ES-I3 (cell line): ENCODE results near the gene KRTCAP2.
A peak's percentile ranks its signal among the peaks of the same experiment; 100 is the strongest.

Experiments used
- H3K36me3 ChIP-seq: 2 replicates; pipeline ENCODE4 v1.6.1; 2013; ENCODE audit warnings: mild to moderate bottlenecking, low read length, control low read depth, moderate library complexity; ENCODE audit not compliant: insufficient read depth
- H3K4me1 ChIP-seq: 2 replicates; pipeline ENCODE4 v1.6.1; 2013; ENCODE audit warnings: mild to moderate bottlenecking, control low read depth, low read length; ENCODE audit not compliant: insufficient read depth
- H3K9ac ChIP-seq: 2 replicates; pipeline ENCODE4 v1.6.1; 2013; ENCODE audit warnings: low read depth, mild to moderate bottlenecking, low read length, moderate library complexity
- H3K9me3 ChIP-seq: 2 replicates; pipeline ENCODE4 v1.6.1; 2013; ENCODE audit warnings: mild to moderate bottlenecking, low read length, moderate library complexity; ENCODE audit not compliant: control insufficient read depth, insufficient read depth

The KRTCAP2 gene

DNA sequence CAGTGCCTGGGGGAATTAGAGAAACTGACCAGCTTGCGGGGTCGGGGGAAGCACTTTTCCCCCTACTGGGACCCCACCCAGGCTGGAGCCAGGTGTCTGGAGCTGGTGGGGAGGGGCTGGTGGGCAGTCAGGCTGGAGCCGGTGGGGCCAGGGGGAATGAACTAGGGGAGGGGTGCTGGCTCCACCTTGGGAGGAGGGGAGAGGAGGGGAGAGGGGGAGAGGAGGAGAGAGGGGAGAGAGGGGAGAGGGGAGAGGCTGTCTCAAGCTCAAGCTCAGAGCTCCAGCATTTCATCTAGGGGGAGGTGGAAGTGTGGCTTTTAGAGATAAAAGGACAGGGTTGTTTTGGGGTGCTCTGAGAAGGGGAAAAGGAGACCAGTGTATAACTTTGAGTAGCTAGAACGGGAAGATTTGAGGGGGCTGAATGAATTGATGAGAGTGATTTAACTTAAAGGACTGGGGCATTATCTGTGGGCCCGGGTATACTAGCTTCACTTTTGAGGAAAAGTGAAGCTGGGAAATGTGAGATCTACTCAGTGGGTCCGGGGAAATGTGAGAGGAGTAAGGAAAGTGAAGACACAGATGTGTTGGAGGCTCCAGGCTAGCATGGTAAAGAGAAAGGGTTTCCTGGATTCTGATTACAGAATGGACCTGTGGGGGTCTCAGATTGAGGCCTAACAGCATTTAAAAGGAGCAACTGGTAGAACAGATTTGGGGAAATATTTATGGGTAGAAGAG, 42.7 kb downstream of the KRTCAP2 start:
- H3K9ac ChIP-seq, result peak overlapping the region; percentile 55; the same call in 1 of the 2 replicates
- no peaks in the 10 kb centered on the region for H3K9me3 ChIP-seq
- H3K4me1 ChIP-seq, result peaks cover 27% of the 10 kb centered on the region
- H3K36me3 ChIP-seq, result no peaks in the 10 kb centered on the region

DNA sequence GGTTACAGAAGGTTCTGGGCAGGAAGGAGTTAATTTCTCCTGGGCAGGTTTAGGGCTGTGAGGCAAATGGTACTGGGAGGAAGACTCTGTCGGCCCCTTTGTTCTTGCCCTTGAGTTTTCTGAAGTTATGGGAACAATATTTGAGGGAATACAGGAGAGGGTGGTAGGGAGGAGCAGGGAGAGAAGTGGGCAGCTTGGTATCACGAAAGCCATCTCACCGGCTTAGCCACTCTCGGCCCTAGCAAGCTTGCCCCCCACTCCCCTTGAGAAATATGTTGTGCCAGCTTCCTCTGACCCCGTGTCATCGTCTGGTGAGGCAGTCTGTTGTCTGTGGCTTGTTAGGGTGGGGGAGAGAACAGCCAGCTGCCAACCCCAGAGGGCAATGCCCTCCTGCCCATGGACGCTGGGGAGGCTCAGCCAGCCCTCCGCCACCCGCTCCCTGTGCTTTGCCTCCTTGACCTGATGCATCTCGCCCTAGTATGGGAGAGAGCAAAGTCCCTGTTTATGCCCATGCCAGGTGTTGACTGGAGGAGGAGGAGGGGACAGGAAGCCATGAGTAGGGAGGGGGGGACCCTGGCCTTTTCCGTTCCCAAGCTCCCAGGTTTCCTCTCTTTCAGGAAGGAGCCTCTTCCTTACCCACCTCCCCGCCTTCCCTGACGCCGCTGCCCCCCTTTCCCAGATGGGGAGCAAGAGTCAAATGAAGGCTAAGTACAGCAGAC, 44.2 kb downstream of the KRTCAP2 start:
- Histone ChIP-seq H3K9ac (peak overlapping the region; percentile 55), H3K4me1 (peaks cover 28% of the 10 kb centered on the region)

DNA sequence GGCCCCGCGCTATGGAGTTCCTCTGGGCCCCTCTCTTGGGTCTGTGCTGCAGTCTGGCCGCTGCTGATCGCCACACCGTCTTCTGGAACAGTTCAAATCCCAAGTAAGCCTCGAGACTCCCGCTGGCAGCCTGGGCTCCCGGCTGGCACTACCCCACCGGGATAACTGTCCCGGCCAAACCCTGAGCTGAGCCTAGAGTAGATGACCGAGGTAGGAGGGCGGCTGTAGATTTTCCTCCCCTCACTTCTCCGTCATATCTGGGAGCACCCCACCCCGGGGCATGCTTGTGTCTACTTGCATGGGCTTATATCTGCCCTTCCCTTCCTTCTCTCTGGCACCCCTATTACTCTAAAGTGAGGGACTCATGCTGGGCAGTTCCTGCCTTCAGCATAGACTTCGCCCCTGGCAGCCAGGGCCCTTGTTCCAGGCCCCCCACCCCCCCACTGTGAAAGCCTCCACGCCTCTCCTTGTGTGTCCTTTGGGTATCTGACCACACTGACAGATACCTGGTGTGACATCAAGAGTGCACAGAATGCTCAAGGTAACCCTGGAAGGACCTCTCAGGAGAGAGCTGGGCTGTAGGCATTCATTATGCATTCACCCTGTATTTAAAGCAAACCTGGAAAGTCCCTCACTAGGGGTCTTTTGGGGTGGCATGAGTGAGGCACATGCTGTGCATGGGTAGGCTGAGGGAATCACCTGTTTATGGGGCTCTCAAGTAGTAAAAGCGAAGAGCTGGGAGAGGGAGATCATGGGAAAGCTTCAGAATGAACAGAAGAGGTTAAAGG, 44.9 kb downstream of the KRTCAP2 start:
- Histone ChIP-seq H3K36me3 (no peaks in the 10 kb centered on the region), H3K4me1 (peaks cover 28% of the 10 kb centered on the region), H3K9me3 (no peaks in the 10 kb centered on the region), H3K9ac (peak overlapping the region; percentile 55; the same call in 1 of the 2 replicates)

More for the DNA sequence above, 44.2 kb downstream of the KRTCAP2 start:
- no peaks in the 10 kb centered on the region for H3K9me3 ChIP-seq
- H3K36me3 ChIP-seq, result no peaks in the 10 kb centered on the region

DNA sequence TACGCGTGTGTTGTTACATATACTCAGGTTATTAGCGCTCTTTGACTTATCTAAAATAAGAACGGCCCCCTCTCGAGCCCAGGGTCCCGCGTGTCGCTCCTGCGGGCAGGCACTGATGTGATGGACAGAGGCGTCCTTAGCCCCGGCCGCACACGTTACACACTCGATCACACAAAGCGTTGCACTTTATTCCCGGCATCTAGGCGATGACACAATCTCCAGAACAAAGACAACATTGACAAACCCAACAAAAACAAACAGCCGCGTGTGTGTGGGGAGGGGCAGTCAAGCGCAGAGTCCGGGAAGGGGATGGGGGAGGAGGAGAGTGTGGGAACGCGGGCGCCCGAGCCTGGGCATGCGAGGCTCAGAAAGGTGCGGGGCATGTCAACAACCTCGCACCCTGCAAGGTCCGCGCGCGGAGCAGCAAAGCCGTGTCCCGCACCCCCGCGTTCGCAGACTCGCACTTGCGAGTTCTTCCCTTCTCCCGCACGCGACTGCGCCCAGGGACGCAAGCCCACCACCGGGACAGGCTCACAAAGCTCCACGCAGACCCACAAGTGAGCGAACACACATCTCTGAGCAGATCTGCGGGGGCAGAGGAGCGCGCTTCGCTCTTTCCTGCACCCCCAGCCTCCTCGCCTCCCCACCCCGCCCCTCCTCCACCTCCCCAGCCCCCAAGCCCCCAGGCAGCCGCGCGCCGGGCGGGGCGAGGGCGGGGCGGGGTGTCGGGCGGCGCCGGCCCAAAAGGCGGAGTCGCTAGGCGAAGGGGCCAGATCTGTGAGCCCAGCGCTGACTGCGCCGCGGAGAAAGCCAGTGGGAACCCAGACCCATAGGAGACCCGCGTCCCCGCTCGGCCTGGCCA, 45.8 kb downstream of the KRTCAP2 start, which contains the start of gene EFNA1:
Gene EFNA1 (plus strand): TSS at position 772 of the 862 bp plus-strand sequence. CDS start 102 bp downstream, outside the sequence.
- Histone ChIP-seq H3K9me3 (no peaks in the 10 kb centered on the region), H3K36me3 (no peaks in the 10 kb centered on the region), H3K4me1 (peaks cover 28% of the 10 kb centered on the region), H3K9ac (peak within 1 kb of the TSS; percentile 55)

DNA sequence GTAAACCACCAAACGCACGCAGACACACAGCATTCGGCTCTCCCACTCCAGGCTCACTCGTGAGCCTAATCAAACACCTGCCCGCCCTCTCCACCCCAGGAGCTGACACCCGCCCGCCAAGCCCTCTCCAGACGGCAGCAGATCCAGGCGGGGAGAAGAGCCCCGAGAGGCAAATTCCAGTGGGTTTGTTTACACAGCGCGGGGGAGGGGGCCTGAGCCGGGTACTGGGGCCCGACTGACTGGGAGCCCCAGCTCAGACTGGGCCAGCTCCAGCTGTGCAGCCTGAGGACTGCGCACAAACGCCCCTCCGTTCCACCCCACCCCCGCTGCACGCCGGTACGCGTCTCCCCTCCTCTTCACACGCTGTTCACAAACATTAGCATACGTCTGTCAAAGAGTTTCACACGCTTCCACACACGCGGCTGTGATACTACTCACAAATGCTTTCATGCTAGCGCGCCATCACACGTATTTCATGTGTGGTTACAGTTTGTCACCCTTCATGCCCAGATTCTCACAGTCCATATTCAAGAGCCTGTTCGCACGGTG, 46.5 kb downstream of the KRTCAP2 start:
- Histone ChIP-seq H3K9me3 (no peaks in the 10 kb centered on the region), H3K36me3 (no peaks in the 10 kb centered on the region), H3K9ac (peak overlapping the region; percentile 48; the same call in 1 of the 2 replicates), H3K4me1 (peaks cover 28% of the 10 kb centered on the region)

DNA sequence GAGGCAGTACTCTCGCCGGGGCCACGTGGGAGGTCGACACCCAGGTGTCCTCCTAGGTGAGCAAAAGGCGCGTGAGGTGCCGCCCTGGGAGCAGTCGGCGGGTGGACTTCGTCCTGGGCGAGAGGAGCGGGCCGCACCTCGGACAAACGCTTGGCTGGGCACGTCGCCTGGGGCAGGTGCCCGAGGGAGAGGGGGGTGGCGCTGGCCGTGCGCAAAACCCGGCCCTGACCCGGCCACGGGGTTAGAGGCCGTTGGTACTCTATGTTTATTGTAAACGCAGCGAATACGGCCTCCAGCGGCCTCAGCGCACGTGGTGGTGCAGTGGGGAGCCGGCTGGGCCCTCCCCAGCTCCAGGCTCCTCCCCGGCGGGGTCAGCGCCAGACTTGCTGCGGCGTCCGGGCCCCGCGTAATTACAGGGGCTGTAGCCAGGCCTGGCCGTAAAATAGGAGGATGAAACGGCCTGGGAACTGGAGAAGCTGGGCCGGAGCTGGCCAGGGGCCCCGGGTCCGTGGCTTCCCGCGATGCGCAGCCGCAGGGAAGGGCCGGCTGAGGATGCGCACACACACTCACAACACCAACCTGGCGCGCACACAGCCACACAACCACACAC, 47.1 kb downstream of the KRTCAP2 start:
- no peaks in the 10 kb centered on the region for H3K9me3 ChIP-seq
- peak overlapping the region; percentile 48; the same call in 1 of the 2 replicates for H3K9ac ChIP-seq
- peaks cover 28% of the 10 kb centered on the region for H3K4me1 ChIP-seq
- H3K36me3 ChIP-seq, result no peaks in the 10 kb centered on the region

DNA sequence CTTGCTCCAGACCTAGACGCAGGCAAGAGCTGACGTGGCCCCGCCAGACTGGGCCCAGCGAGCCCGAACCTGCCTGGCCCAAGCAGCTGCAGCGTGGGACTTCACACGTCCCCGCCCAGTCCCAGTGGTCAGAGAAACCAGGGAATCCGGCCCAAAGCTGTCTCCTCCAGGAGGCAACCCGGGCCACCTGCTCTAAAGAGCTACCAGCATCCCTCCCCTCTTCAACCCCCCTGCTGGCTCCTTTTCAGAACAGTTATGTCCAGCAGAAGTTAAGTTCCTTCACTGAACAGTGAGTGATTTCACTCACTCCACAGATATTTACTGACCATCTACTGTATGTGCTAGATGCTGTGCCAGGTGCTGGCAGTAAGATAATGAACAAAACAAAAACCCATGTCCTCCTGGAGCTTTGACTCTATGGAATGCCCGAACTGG, 47.6 kb downstream of the KRTCAP2 start:
- Histone ChIP-seq H3K36me3 (no peaks in the 10 kb centered on the region), H3K4me1 (peaks cover 24% of the 10 kb centered on the region), H3K9me3 (no peaks in the 10 kb centered on the region), H3K9ac (peak overlapping the region; percentile 48; the same call in 1 of the 2 replicates)

DNA sequence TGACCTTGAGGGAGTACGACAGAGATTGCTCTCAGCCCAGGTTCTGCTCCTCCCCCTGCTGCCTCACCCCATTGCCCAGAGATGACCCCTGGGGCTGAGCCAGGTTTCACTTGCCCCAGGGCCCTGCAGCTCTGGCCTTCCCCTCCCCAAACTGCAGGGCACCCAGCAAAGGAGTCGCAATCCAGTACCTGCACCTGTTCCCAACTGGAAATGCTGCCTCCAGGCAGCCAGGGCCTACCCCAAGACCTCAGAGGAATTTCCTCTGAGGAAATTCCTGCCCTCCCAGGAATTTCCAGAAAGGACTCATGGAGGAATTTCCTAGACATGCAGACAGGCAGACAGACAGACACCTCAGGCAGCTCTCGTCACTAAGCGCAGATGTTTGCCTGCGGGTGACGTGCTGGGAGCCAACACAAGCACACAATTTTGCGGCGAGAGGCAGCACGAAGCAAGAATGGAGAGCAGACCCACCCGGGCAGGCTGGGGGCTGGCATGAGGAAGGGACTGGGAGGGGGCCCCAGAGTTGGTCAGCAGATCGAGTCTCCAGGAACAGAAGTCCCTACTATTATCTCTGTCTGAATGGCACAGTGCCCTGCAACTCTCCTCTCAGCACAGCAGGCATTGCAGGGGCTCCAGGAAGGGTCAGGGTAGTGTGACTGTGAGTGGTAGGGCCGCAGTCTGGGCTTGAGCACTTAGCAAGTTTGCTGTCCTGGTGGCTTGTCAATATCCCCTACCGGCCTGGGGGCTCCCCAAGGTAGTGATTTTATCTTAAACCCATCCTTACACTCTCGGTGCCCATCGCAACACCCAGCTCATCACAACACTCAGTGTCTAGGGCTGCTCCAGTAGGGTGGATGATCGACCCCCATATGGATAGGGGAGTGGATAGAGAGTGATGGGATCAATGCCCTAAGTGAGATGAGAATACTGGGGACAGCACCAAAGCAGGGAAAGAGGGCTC, 48.3 kb downstream of the KRTCAP2 start:
- Histone ChIP-seq H3K36me3 (no peaks in the 10 kb centered on the region), H3K4me1 (peaks cover 24% of the 10 kb centered on the region), H3K9ac (0 out of 2 replicates have a peak overlapping the region, but pooled peaks have one; percentile 2), H3K9me3 (no peaks in the 10 kb centered on the region)

DNA sequence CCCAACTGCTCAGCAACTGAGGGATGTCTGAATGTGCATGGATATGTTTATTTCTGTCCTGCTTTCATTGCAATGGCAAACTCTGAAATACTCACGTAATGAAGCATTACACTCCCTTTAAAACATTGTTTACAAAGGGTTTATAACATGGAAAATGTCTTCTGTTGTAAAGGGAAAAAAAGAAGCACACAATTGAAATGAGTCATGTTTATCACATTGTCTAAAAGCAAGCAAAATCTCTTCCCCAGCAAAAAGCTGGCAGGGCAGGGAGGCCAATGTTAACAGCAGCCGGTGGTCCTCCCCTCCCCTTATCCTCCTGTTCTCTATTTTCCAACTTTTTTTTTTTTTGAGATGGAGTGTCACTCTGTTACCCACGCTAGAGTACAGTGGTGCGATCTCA, 49.3 kb downstream of the KRTCAP2 start:
- Histone ChIP-seq H3K9me3 (no peaks in the 10 kb centered on the region), H3K4me1 (peaks cover 22% of the 10 kb centered on the region), H3K9ac (no peak overlapping the region), H3K36me3 (no peaks in the 10 kb centered on the region)

DNA sequence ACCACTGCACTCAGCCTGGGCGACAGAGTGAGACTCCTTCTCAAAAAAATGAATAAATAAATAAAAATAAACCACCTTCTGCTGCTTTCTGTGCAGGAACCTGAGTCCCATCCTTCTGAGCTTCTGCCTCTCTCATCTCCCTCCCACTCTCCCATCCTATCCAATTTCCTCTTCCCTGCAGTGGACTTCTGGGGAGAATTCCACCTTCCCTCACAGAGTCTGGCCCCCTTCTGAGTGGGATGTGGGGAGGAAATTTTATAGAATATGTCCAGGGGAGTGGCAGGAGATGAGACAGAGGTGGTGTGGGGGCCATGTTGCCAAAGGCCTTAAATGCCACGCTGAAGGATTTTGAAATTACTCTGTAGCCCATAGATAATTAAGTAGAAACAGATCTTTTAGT, 50.8 kb downstream of the KRTCAP2 start:
- peaks cover 11% of the 10 kb centered on the region for H3K4me1 ChIP-seq
- H3K9ac ChIP-seq, result no peak overlapping the region
- no peaks in the 10 kb centered on the region for H3K36me3 ChIP-seq
- no peaks in the 10 kb centered on the region for H3K9me3 ChIP-seq

DNA sequence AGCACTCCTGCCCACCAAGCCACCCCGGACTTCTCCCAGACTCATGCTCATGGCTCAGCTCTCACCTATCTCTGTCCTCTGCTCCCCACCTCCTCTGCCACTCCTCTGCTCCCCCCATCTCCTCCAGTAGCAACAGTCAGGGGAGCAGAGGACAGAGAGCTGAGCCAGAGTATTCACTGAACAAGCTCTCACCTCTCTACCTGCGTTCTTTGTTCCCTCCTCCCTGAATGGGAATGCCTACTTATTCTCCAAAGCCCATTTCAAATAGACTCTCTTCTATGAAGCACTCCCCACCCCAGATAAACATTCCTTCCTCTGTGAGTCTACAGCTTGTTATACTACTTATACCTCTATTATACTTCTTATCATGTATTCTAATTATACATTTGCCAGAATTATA, 51.9 kb downstream of the KRTCAP2 start:
- Histone ChIP-seq H3K9me3 (no peaks in the 10 kb centered on the region), H3K4me1 (peaks cover 11% of the 10 kb centered on the region), H3K36me3 (no peaks in the 10 kb centered on the region), H3K9ac (no peak overlapping the region)

DNA sequence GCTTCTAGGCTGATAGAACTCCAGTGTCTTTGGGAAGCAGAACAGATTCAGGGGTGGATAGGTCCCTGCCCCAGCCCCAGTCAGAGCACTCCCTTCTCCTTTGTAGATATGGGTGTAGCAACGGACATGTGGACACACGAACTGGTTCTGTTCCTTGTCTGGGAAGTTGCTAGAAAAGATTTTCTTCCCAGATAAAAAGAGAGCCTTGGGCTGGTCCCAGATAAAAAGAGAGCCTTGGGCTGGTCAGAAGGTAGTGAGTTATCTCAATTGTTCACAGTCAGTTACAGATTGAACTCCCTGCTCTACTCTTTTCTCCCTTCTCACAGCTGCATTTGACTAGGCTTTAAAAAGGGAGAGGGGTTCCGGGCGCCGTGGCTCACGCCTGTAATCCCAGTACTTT, 52.9 kb downstream of the KRTCAP2 start:
- H3K36me3 ChIP-seq, result no peaks in the 10 kb centered on the region
- no peaks in the 10 kb centered on the region for H3K9me3 ChIP-seq
- H3K9ac ChIP-seq, result no peak overlapping the region
- H3K4me1 ChIP-seq, result peaks cover 7% of the 10 kb centered on the region; the same call in 1 of the 2 replicates
